VCaP (cell line): ENCODE results near the gene CFAP45.

Experiments
- H3K27ac ChIP-seq: fragments of 450-650 bp; 2 replicates; pipeline ENCODE4 v1.5.1; 2017
- CTCF ChIP-seq: fragments of 450-650 bp; conservative IDR thresholded peaks from 2 replicates; pipeline ENCODE4 v1.5.1; 2017; ENCODE audit warnings: mild to moderate bottlenecking, moderate library complexity

The CFAP45 gene

GRCh38 chr1:159838715-159839114 is 61.2 kb downstream of the CFAP45 start:
- no peak for TF ChIP-seq CTCF

GRCh38 chr1:159835862-159836525 is 64.0 kb downstream of the CFAP45 start:
- TF ChIP-seq CTCF, result peak; percentile 20; the same call in 1 of the 2 replicates
- no peak overlapping the region for H3K27ac ChIP-seq

More at GRCh38 chr1:159838715-159839114, 61.2 kb downstream of the CFAP45 start:
- no peak overlapping the region for H3K27ac ChIP-seq

- H3K27ac ChIP-seq, result no peak overlapping the region
Measured at GRCh38 chr1:159835356-159835755, 64.6 kb downstream of the CFAP45 start.

GRCh38 chr1:159832309-159832708 is 67.7 kb downstream of the CFAP45 start:
- no peak for TF ChIP-seq CTCF
- no peak overlapping the region for H3K27ac ChIP-seq

More at GRCh38 chr1:159835356-159835755, 64.6 kb downstream of the CFAP45 start:
- TF ChIP-seq CTCF, result no peak

- TF ChIP-seq CTCF, result no peak
- H3K27ac ChIP-seq, result no peak overlapping the region
Measured at GRCh38 chr1:159831412-159832141, 68.4 kb downstream of the CFAP45 start.

- no peak overlapping the region for H3K27ac ChIP-seq
- no peak for TF ChIP-seq CTCF
Measured at GRCh38 chr1:159830722-159831121, 69.2 kb downstream of the CFAP45 start.

- H3K27ac ChIP-seq, result no peak overlapping the region
- no peak for TF ChIP-seq CTCF
Measured at GRCh38 chr1:159829822-159830465, 70.0 kb downstream of the CFAP45 start.
